Gastrocnemius medialis (tissue), 4 donors: ENCODE data around the gene PSTPIP1. TPM values are rescaled to one million over a fixed set of nuclear protein-coding genes. Genes with fewer than 3 reads are reported as not detected.

Source experiments
- ATAC-seq, 2 donors: fragments of 150-250 bp; one replicate each; pipeline ENCODE4 v1.9.1; 2016
- DNase-seq, 2 donors: peaks; one replicate each; pipeline ENCODE4 v3.0.0-alpha.2; 2019
- H3K27ac ChIP-seq, 4 donors: fragments of 200-600 bp; sonication (generic); 1 replicate in 1 of 4; 2 replicates in 3 of 4; pipeline ENCODE4 v1.5.1; 2016 to 2018; ENCODE audit warnings: mild to moderate bottlenecking in 2 of 4, moderate library complexity in 1 of 4
- H3K27me3 ChIP-seq, 3 donors: fragments of 200-600 bp; sonication (generic) in 2 of 3; 1 replicate in 1 of 3; 2 replicates in 2 of 3; pipeline versions ENCODE4 v1.5.1 to v1.6.0; 2016 to 2019; ENCODE audit warnings: mild to moderate bottlenecking in 1 of 3, moderate library complexity in 1 of 3
- H3K36me3 ChIP-seq, 2 donors: fragments of 200-600 bp; sonication (generic) in 1 of 2; one replicate each; pipeline ENCODE4 v1.5.1; 2017 to 2018
- H3K4me1 ChIP-seq, 2 donors: fragments of 200-600 bp; sonication (generic) in 1 of 2; one replicate each; pipeline ENCODE4 v1.5.1; 2016 to 2017; ENCODE audit warnings: mild to moderate bottlenecking in 2 of 2
- H3K4me3 ChIP-seq, 4 donors: fragments of 200-600 bp; sonication (generic) in 3 of 4; 1 replicate in 1 of 4; 2 replicates in 3 of 4; pipeline ENCODE4 v1.5.1; 2016 to 2019; ENCODE audit warnings: mild to moderate bottlenecking in 2 of 4
- H3K9me3 ChIP-seq, 3 donors: fragments of 200-600 bp; sonication (generic) in 2 of 3; 1 replicate in 1 of 3; 2 replicates in 2 of 3; pipeline ENCODE4 v1.5.1; 2016 to 2019
- CTCF ChIP-seq, 5 experiments: fragments of 450-650 bp in 3 of 5; fragments of 200-600 bp in 2 of 5; sonication (generic) in 2 of 5; IDR thresholded peaks in 4 of 5; conservative IDR thresholded peaks in 1 of 5; 1 replicate in 4 of 5; 2 replicates in 1 of 5; pipeline ENCODE4 v1.5.1; 2016 to 2019; ENCODE audit warnings: antibody characterized with exemption in 5 of 5, mild to moderate bottlenecking in 3 of 5, moderate library complexity in 3 of 5
- POLR2A ChIP-seq, 2 donors: fragments of 450-650 bp; IDR thresholded peaks; one replicate each; pipeline ENCODE4 v1.6.1; 2017; ENCODE audit warnings: antibody characterized with exemption in 2 of 2, mild to moderate bottlenecking in 2 of 2, moderate library complexity in 2 of 2
- in situ Hi-C, 4 donors: fragments of 200-750 bp; cut with MboI; loops; one replicate each; pipeline versions ENCODE4 v1.15.0 to v1.8.0; 2017; ENCODE audit warnings: low sequenced_read_pairs in 4 of 4
- intact Hi-C: fragments of 100-400 bp; cut with DNase I; formaldehyde crosslinking; loops from one replicate; pipeline ENCODE4 v1.15.1; 2023; ENCODE audit warnings: low total_unique reads
- total RNA-seq, 4 donors: library from RNA; depleted of rRNA; stranded (reverse); fragments of >200 nt; gene quantifications; one replicate each; pipeline versions ENCODE4 v1.1.0 to v1.2.3, GENCODE V29; 2016

Gene PSTPIP1
- total RNA-seq, 4 donors from 2014 or later, result 0.76 to 5.2 (median 3.1) TPM; not detected in 1

GRCh38 chr15:76953913-76954312 lies 41.0 kb upstream of the PSTPIP1 start:
- intact Hi-C loops (no loop called here), in situ Hi-C loops (no loop called here)
- no peak for TF ChIP-seq CTCF (IDR thresholded peaks at IDR 0.05 in 4 of 5, conservative IDR thresholded peaks at IDR 0.05 in 1 of 5)

GRCh38 chr15:76954744-76955143 lies 40.2 kb upstream of the PSTPIP1 start:
- no peak overlapping the region for H3K4me3 ChIP-seq
- no peak for TF ChIP-seq POLR2A (IDR thresholded peaks at IDR 0.05)
- TF ChIP-seq CTCF (IDR thresholded peaks at IDR 0.05 in 4 of 5, conservative IDR thresholded peaks at IDR 0.05 in 1 of 5), result no peak
- no peak for DNase-seq
- no peaks in the 10 kb centered on the region for H3K9me3 ChIP-seq
- H3K36me3 ChIP-seq, result no peaks in the 10 kb centered on the region
- ATAC-seq, result no peak
- intact Hi-C loops, result no loop called here
- in situ Hi-C loops, result no loop called here
- no peaks in the 10 kb centered on the region for H3K27me3 ChIP-seq
- H3K27ac ChIP-seq, result no peak overlapping the region
- no peaks in the 10 kb centered on the region for H3K4me1 ChIP-seq

More at GRCh38 chr15:76953913-76954312, 41.0 kb upstream of the PSTPIP1 start:
- Histone ChIP-seq H3K9me3 (no peaks in the 10 kb centered on the region), H3K27me3 (no peaks in the 10 kb centered on the region), H3K27ac (no peak overlapping the region), H3K4me1 (no peaks in the 10 kb centered on the region), H3K4me3 (no peak overlapping the region), H3K36me3 (peaks cover 0 to 7% of the 10 kb centered on the region in 2 donors)
- ATAC-seq, result no peak
- DNase-seq, result no peak

GRCh38 chr15:76961268-76962011 lies 33.5 kb upstream of the PSTPIP1 start:
- H3K9me3 ChIP-seq, result no peaks in the 10 kb centered on the region
- in situ Hi-C loops, result no loop called here
- peaks cover 0 to 10% of the 10 kb centered on the region in 2 donors for H3K4me1 ChIP-seq
- H3K27me3 ChIP-seq, result no peaks in the 10 kb centered on the region
- ATAC-seq, result no peak
- TF ChIP-seq POLR2A (IDR thresholded peaks at IDR 0.05) (no peak), CTCF (IDR thresholded peaks at IDR 0.05 in 4 of 5, conservative IDR thresholded peaks at IDR 0.05 in 1 of 5) (no peak)
- no peak overlapping the region for H3K4me3 ChIP-seq
- intact Hi-C loops, result no loop called here
- no peak for DNase-seq
- H3K36me3 ChIP-seq, result no peaks in the 10 kb centered on the region
- H3K27ac ChIP-seq, result no peak overlapping the region

GRCh38 chr15:76962337-76963013 lies 32.5 kb upstream of the PSTPIP1 start:
- Histone ChIP-seq H3K27ac (no peak overlapping the region), H3K4me1 (peaks cover 0 to 10% of the 10 kb centered on the region in 2 donors), H3K36me3 (no peaks in the 10 kb centered on the region), H3K9me3 (no peaks in the 10 kb centered on the region), H3K27me3 (no peaks in the 10 kb centered on the region), H3K4me3 (no peak overlapping the region)
- TF ChIP-seq CTCF (IDR thresholded peaks at IDR 0.05 in 4 of 5, conservative IDR thresholded peaks at IDR 0.05 in 1 of 5) (no peak), POLR2A (IDR thresholded peaks at IDR 0.05) (no peak)
- no peak for ATAC-seq
- DNase-seq, result no peak
- in situ Hi-C loops (no loop called here), intact Hi-C loops (no loop called here)
